ENCODE results near the gene SSRP1.
"Not testable (repeated sequence)": the region's sequence is repeated elsewhere in the genome, so short reads cannot be mapped to it uniquely, and the experiment has no call there.

The SSRP1 gene

GRCh38 chr11:57294225-57295131, 41.2 kb downstream of the SSRP1 start:
- DNase-seq, result no peak

DNA sequence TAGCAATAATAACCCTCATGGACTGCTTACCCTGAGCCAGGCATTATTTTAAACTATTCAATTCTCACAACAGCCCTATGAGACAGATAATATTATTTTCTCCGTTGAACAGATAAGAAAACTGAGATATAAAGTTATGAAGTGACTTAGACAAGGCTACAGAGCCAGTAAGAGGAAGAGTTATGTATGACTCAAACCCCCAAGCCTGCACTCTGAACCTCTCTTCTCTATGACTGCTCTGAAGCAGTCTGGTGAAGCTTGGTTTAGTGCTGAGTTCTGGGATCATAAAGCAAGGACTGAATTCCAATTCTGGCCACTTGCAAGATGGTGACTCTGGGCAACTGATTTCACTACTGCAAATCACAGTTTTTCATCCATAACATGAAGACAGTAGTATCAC, 45.4 kb downstream of the SSRP1 start:
- no peak for DNase-seq

- no peak for DNase-seq
Observed at GRCh38 chr11:57288771-57289579, 46.7 kb downstream of the SSRP1 start.

GRCh38 chr11:57287884-57288283, 47.8 kb downstream of the SSRP1 start:
- DNase-seq, result no peak

DNA sequence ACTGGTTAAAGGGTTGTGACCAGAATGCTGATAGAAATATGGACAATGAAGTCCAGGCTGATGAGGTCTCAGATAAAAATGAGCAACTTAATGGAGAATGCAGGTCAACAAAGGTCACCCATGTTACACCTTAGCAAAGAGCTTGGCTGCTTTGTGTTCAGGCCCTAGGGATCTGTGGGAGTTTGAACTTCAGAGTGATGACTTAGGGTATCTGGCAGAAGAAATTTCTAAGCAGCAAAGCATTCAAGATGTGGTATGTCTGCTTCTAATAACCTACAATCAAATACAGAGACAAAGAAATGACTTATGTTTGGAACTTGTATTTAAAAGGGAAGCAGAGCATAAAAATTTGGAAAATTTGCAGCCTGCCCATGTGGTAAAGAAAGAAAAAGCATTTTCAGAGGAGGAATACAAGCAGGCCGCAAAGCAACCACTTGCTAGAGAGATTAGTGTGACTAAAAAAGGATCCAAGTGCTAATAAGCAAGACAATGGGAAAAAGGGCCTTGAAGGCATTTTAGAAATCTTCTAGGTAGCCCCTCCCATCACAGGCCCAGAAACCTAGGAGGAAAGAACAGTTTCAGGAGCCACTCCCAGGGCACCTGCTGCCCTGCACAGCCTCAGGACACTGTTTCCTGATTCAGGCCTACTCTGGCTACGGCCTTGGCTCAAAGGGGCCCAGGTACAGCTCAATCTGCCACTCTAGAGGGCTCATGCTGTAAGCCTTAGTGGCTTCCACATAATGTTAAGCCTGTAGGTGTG, 52.3 kb downstream of the SSRP1 start:
- DNase-seq, result no peak

- not testable (repeated sequence) for DNase-seq
Observed at GRCh38 chr11:57281546-57281945, 54.1 kb downstream of the SSRP1 start.

DNA sequence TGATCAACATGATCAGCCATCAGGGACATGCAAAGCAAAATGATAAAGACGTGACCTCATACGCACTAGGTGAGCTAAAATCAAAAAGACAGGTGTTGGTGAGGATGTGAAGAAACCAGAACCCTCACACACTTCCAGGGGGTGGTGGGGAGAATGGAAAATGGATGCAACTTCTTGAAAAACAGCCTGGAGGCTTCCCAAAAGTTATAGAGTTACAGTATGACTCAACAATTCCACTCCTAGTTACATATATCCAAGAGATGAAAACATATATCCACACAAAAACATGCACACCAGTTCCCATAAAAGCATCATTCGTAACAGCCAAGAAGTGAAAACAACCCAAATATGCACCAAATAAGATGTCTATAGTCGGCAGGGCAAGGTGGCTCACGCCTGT, 56.6 kb downstream of the SSRP1 start:
- DNase-seq, result no peak

DNA sequence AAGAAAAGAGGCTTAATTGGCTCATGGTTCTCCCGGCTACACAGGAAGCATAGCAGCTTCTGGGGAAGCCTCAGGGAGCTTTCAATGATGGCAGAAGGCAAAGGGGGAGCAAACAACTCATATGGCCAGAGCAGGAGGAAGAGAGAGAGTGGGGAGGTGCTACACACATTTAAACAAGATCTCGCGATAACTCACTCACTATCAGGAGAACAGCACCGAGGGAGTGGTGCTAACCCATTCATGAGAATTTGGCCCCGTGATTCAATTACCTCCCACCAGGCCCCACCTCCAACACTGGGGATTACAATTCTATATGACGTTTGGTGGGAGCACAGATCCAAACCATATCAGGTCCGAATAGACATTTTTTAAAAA, 57.0 kb downstream of the SSRP1 start:
- no peak for DNase-seq

DNA sequence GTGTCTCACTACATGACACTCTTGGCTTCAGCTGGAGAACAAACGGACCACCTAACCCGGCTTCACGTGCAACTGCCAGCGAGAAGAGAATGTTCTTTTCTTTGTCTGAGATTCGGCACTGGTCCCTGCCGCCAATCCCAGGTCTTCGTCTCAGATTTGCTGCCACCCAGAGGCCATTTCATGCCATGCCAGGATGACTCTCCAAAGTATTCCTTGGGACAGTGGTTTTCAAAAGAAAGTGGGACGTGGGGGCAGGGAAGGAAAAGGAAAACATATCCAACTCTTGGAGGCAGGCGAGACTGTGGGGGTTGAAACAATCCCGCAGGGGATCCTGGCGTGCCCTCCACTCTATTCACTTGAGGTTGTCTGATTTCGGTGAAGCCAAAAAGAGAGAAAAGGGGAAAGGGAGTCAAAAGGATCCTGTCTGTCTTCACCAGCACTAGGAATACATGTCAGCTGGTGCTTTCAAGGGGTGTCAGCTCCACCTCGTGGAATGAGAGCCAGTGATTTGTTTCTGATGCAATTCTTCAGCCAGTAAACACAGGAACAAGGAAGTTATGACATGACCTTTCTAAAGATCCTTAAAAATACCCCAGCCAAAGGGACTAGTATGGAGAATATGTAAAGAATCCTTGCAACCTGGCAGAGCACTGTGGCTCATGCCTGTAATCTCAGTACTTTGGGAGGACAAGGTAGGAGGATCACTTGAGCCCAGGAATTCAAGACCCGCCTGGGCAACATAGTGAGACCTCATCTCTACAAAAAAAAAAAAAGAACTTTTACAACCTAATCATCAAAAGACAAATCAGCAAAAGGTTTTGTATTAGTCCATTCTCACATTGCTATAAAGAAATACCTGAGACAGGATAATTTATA, 57.6 kb downstream of the SSRP1 start:
- DNase-seq, result peak; percentile 75

GRCh38 chr11:57276971-57277675, 58.6 kb downstream of the SSRP1 start:
- peak; percentile 54 for DNase-seq

DNA sequence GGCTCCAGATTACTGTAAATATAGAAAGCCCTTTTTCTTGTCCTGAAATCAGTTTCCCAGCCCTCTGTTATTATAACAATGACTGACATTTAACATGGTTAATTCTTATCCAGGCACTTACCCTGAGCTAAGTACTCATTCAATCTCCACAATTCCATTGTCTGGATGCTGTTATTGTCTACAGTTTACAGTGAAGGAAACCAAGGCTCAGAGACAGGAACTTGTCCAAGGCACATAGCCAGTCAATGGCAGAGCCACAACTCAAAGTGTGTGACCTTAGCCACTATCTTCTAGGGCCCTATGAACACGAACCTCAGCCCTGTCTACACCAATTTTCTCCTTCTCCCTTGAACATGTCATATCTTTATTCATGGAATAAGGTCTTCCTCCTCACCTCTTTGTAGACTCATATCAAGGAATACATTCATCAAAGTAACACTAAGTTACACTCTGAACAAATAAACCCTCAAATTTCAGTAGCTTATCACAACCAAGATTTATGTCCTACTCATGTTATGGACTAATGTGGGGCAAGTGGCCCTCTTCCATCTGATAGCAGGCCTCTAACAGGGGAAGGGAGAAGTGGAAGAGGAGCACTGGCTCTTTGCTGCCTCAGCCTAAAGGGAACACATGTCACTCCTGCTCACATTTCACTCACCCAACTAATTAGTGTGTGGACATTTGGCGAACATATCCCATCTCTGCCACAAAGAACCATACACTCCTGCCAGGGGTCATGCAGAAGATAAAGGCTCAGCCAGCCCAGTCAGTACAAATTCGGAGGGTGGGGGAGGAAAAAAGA, 59.3 kb downstream of the SSRP1 start:
- no peak for DNase-seq

Measured in inflammatory macrophage treated with lipopolysaccharide for 4 hours (primary cell).